HG03175 (cell line): ENCODE data around the gene KHDC4.
"Not testable (repeated sequence)": the region's sequence is repeated elsewhere in the genome, so short reads cannot be mapped to it uniquely, and the experiment has no call there.

Experiments
- ATAC-seq: cut with Tn5 transposase; IDR thresholded peaks from one replicate; pipeline ENCODE4 v1.9.1; 2021; ENCODE audit warnings: mild to moderate bottlenecking, moderate library complexity; ENCODE audit not compliant: unreplicated experiment

Gene KHDC4

GRCh38 chr1:155910621-155911121, 23.5 kb downstream of the KHDC4 start:
- no peak for ATAC-seq

GRCh38 chr1:155909894-155910293, 24.3 kb downstream of the KHDC4 start:
- no peak for ATAC-seq

DNA sequence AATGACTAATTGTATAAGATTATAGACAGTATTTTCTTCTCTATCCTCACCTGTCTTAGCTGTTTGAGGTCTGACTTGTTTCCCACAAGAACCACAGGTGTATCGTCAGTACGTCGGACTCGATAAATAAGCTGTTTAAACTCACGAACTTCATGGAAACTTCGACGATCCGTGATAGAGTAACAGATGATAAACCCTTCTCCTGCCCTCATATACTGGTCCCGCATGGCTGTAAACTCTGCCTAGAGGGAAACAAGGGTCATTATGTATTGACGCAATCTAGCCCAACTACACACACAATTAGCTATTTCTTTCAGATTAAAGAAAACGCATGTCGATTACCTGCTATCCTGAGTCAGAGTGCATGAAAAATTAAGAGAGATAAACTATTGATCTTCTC, 30.0 kb downstream of the KHDC4 start:
- ATAC-seq = no peak

- ATAC-seq = no peak
Observed at GRCh38 chr1:155900161-155900560, 34.1 kb downstream of the KHDC4 start.

DNA sequence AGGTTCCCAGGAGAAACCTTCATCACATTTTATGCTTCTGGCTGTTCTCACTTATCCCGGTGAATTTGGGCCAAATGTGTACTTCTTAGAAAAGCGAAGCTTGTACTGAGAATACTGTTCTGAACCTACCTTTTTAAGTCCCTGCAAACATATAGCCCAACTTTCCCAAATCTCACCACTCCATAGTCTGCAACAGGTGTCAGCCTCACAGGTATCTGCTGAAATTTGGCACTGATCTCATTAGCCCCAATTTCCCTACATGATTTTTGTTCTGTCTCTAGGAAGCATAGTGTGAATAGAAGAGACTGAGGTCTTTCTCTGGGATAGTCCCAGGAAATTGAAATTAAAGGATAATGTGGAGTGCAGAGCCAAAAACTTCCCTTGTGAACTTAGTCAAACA, 34.5 kb downstream of the KHDC4 start:
- no peak for ATAC-seq

GRCh38 chr1:155898888-155899287, 35.3 kb downstream of the KHDC4 start:
- no peak for ATAC-seq

GRCh38 chr1:155897746-155898145, 36.5 kb downstream of the KHDC4 start:
- ATAC-seq = no peak

GRCh38 chr1:155896476-155896875, 37.7 kb downstream of the KHDC4 start:
- ATAC-seq = not testable (repeated sequence)

- ATAC-seq = not testable (repeated sequence)
Observed at GRCh38 chr1:155895617-155896016, 38.6 kb downstream of the KHDC4 start.

- ATAC-seq = no peak
Observed at GRCh38 chr1:155893389-155894142, 40.6 kb downstream of the KHDC4 start.

- ATAC-seq = no peak
Observed at GRCh38 chr1:155892796-155893195, 41.4 kb downstream of the KHDC4 start.

DNA sequence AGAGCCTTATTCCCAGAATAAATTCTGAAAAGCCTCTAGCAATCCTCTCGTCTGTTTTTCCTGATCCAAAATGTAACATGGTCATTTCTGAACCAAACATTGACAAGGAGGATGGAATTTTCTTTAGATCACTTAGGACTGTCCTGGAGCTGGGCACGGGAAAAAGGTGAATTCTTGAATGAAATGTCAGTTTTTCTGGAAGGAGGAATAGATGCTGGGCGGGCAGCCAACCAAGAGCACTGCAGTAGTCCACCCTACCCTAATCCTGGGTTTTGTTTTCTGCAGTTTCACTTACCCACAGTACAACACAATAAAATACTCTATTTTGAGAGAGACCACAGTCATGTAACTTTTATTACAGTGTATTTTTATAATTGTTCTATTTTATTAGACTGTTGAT, 44.0 kb downstream of the KHDC4 start:
- ATAC-seq = no peak

DNA sequence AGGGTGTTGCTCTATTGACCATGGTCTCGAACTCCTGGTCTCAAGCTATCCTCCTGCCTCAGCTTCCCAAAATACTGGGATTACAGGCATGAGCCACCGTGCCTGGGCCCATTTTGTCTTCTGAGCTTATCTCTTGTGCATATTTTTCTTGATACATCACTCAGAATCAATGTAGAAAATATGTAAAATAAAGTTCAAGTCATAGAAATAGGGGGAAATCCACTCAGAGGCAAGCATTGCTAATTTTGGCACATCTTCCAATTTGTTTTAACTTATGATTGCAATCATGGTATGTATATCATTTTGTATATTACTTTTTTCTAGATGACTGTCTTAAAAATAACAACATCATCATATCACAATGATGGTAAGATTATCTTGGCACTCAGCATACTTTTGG, 44.6 kb downstream of the KHDC4 start:
- no peak for ATAC-seq

- no peak for ATAC-seq
Observed at GRCh38 chr1:155888481-155888880, 45.7 kb downstream of the KHDC4 start.

- ATAC-seq = no peak
Observed at GRCh38 chr1:155884982-155885381, 49.2 kb downstream of the KHDC4 start.

DNA sequence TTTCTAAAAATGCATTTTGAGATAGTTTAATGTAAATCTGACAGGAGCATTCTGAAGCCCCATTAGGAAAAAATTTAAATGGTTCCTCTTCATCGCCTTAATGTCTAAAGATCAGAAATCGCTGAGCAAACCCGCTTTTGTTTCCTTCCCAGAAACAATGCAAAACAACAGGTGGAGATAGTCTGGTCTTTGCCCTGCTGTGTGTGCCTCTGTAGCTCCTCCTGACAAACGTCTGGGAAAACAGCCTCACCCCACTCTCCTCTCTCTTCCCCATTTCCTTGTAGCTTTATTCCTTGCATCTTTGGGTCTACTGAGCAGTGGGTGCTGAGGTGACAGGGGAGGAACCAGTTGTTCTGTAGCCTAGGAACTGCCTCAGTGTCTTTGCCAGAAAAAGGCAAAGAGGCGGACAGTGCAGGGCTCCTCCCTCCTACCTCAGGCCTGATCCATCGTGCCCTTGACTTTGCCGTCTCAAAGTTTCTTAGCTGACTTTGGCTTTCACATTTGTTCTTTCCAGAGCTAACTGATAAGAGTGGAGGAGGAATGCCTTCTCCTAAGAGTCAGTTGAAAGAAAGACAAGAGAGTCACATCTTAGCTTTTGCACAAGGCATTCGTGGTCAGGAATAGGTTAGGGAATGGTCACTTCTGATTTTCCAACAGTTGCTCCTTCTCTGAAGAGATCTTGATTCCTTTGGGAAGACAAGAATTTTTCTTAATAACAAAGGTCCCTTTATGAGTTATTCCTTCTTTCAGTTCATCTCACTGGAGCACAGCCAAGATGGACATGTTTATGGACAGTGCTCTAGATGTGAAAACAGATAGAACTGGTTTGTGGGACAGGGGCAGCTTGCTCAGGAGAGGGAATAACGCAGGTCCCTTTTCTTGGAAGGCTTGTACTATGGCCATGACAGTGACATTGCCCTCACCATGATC, 49.9 kb downstream of the KHDC4 start:
- ATAC-seq = no peak

DNA sequence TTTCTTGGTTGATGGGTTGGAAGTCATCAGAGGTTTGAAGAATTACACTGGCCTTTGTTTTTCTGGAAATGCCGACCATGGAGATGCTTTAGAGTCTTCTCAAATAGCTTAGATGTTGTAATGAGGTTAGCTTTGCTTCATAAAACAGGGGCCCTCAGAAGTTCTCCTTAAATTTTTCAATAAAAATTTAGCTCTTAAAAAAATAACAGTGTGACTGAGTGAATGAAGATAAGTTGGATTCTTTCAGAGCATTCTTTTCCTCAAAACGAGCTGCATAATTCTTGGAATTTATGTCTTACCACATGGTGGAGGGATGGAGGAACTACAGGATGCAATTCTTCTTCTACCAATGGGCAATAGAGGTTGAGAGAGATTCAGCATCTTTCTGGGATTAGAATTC, 51.4 kb downstream of the KHDC4 start:
- no peak for ATAC-seq

GRCh38 chr1:155882235-155882634, 52.0 kb downstream of the KHDC4 start:
- no peak for ATAC-seq

- ATAC-seq = no peak
Observed at GRCh38 chr1:155880950-155881349, 53.3 kb downstream of the KHDC4 start.

DNA sequence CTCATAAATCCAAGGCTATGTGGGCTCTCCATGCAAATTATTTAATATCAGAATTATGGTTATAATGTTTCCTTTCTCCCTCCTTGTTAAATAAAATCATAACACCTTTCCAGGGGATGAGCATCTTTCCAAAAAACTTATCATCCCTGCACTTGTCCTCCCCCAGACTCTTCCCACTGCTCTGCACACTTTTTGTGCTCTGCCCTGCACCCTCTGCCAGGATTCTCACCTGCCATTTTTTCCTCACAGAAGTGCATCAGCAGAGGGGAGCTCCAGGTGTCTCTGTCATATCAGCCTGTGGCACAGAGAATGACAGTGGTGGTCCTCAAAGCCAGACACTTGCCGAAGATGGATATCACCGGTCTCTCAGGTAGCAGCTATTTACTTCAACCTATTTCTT, 54.0 kb downstream of the KHDC4 start:
- ATAC-seq = no peak

DNA sequence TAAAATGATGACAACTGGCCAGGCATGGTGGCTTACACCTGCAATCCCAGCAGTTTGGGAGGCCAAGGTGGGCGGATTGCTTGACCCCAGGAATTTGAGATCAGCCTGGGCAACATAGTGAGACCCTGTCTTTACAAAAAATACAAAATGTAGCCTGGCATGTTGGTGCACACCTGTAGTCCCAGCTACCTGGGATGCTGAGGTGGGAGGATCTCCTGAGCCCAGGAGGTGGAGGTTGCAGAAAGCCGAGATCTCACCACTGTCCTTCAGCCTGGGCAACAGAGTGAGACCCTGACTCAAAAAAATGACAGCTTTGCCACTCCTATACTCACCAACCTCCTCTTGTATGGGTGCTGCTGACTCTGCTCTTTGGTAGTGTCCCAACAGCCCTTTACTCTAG, 56.3 kb downstream of the KHDC4 start:
- no peak for ATAC-seq

- ATAC-seq = no peak
Observed at GRCh38 chr1:155873860-155874259, 60.4 kb downstream of the KHDC4 start.
